Suprapubic skin (tissue), 4 donors: ENCODE data around the gene KIDINS220. TPM values are rescaled to one million over a fixed set of nuclear protein-coding genes. Genes with fewer than 3 reads are reported as not detected.

ENCODE experiments used
- DNase-seq, 2 donors: peaks; one replicate each; pipeline ENCODE4 v3.0.0-alpha.2; 2019; ENCODE audit warnings: low spot score in 2 of 2
- H3K27ac ChIP-seq: fragments of 200-600 bp; sonication (generic); one replicate; pipeline ENCODE4 v1.5.1; 2019
- H3K27me3 ChIP-seq: fragments of 200-600 bp; sonication (generic); one replicate; pipeline ENCODE4 v1.5.1; 2019
- H3K36me3 ChIP-seq: fragments of 200-600 bp; sonication (generic); one replicate; pipeline ENCODE4 v1.5.1; 2019
- H3K4me1 ChIP-seq: fragments of 200-600 bp; sonication (generic); one replicate; pipeline ENCODE4 v1.5.1; 2019
- H3K4me3 ChIP-seq: fragments of 200-600 bp; sonication (generic); one replicate; pipeline ENCODE4 v1.5.1; 2019; ENCODE audit warnings: mild to moderate bottlenecking
- H3K9me3 ChIP-seq: fragments of 200-600 bp; sonication (generic); one replicate; pipeline ENCODE4 v1.5.1; 2019
- CTCF ChIP-seq, 2 donors: fragments of 200-600 bp in 1 of 2; fragments of 450-650 bp in 1 of 2; sonication (generic) in 1 of 2; IDR thresholded peaks; one replicate each; pipeline ENCODE4 v1.5.1; 2016 to 2019; ENCODE audit warnings: antibody characterized with exemption in 2 of 2, mild to moderate bottlenecking in 1 of 2, moderate library complexity in 1 of 2
- EP300 ChIP-seq: sonication (generic); formaldehyde crosslinking; IDR thresholded peaks from one replicate; pipeline ENCODE4 v1.6.1; 2017; ENCODE audit warnings: antibody characterized with exemption
- POLR2A ChIP-seq, 2 donors: fragments of 450-650 bp; IDR thresholded peaks; one replicate each; pipeline ENCODE4 v1.6.1; 2017; ENCODE audit warnings: antibody characterized with exemption in 2 of 2, mild to moderate bottlenecking in 2 of 2, moderate library complexity in 2 of 2
- POLR2AphosphoS5 ChIP-seq, 3 donors: sonication (generic); formaldehyde crosslinking; IDR thresholded peaks; one replicate each; pipeline ENCODE4 v1.6.1; 2017; ENCODE audit warnings: antibody characterized with exemption in 3 of 3
- WGBS: methylation state at CpG from one replicate; pipeline ENCODE4 v1.1.5; 2018; 5-methylcytosine and 5-hydroxymethylcytosine counted together
- total RNA-seq, 4 donors: library from RNA; depleted of rRNA; stranded (reverse); fragments of >200 nt; gene quantifications; one replicate each; pipeline ENCODE4 v1.1.0, GENCODE V29; 2016

Gene KIDINS220
- total RNA-seq, 4 donors from 2014 or later, result 44.7 to 100 (median 53.5) TPM

GRCh38 chr2:8853426-8853825 is 16.0 kb upstream of the KIDINS220 start:
- DNase-seq, result no peak
- Histone ChIP-seq H3K27ac (no peak overlapping the region), H3K4me1 (peaks cover 3% of the 10 kb centered on the region), H3K36me3 (no peaks in the 10 kb centered on the region), H3K27me3 (no peaks in the 10 kb centered on the region), H3K9me3 (no peaks in the 10 kb centered on the region), H3K4me3 (no peak overlapping the region)
- TF ChIP-seq POLR2A (IDR thresholded peaks at IDR 0.05) (no peak), CTCF (IDR thresholded peaks at IDR 0.05) (no peak), EP300 (no peak), POLR2AphosphoS5 (IDR thresholded peaks at IDR 0.05) (no peak)
- WGBS, result 94% methylated on average over 4 of the region's 4 CpGs

- peaks cover 3% of the 10 kb centered on the region for H3K4me1 ChIP-seq
- 37% methylated on average over 10 of the region's 10 CpGs for WGBS
- H3K36me3 ChIP-seq, result no peaks in the 10 kb centered on the region
- no peak for DNase-seq
- H3K4me3 ChIP-seq, result no peak overlapping the region
- H3K27ac ChIP-seq, result no peak overlapping the region
- TF ChIP-seq EP300, result no peak
- TF ChIP-seq POLR2A (IDR thresholded peaks at IDR 0.05), result no peak
- no peak for TF ChIP-seq CTCF (IDR thresholded peaks at IDR 0.05)
- TF ChIP-seq POLR2AphosphoS5 (IDR thresholded peaks at IDR 0.05), result no peak
- peaks cover 4% of the 10 kb centered on the region for H3K27me3 ChIP-seq
- H3K9me3 ChIP-seq, result no peaks in the 10 kb centered on the region
Observed at GRCh38 chr2:8851811-8852560, 14.6 kb upstream of the KIDINS220 start.

- WGBS, result 81% methylated on average over 8 of the region's 8 CpGs
- peaks cover 3% of the 10 kb centered on the region for H3K4me1 ChIP-seq
- H3K9me3 ChIP-seq, result no peaks in the 10 kb centered on the region
- H3K27ac ChIP-seq, result no peak overlapping the region
- H3K4me3 ChIP-seq, result no peak overlapping the region
- H3K36me3 ChIP-seq, result no peaks in the 10 kb centered on the region
- H3K27me3 ChIP-seq, result peaks cover 4% of the 10 kb centered on the region
- TF ChIP-seq POLR2AphosphoS5 (IDR thresholded peaks at IDR 0.05), result no peak
- no peak for TF ChIP-seq EP300
- TF ChIP-seq POLR2A (IDR thresholded peaks at IDR 0.05), result no peak
- TF ChIP-seq CTCF (IDR thresholded peaks at IDR 0.05), result no peak
- no peak for DNase-seq
Observed at GRCh38 chr2:8850845-8851487, 13.6 kb upstream of the KIDINS220 start.

GRCh38 chr2:8849327-8849726 is 11.9 kb upstream of the KIDINS220 start:
- TF ChIP-seq POLR2AphosphoS5 (IDR thresholded peaks at IDR 0.05) (no peak), CTCF (IDR thresholded peaks at IDR 0.05) (no peak), EP300 (no peak), POLR2A (IDR thresholded peaks at IDR 0.05) (no peak)
- Histone ChIP-seq H3K9me3 (no peaks in the 10 kb centered on the region), H3K27ac (no peak overlapping the region), H3K4me1 (peaks cover 3% of the 10 kb centered on the region), H3K4me3 (no peak overlapping the region), H3K27me3 (peaks cover 4% of the 10 kb centered on the region), H3K36me3 (no peaks in the 10 kb centered on the region)
- DNase-seq, result no peak
- 55% methylated on average over 4 of the region's 4 CpGs for whole genome bisulfite sequencing

- no peak for TF ChIP-seq POLR2A (IDR thresholded peaks at IDR 0.05)
- TF ChIP-seq EP300, result no peak
- no peak for TF ChIP-seq POLR2AphosphoS5 (IDR thresholded peaks at IDR 0.05)
- TF ChIP-seq CTCF (IDR thresholded peaks at IDR 0.05), result no peak
- no peaks in the 10 kb centered on the region for H3K9me3 ChIP-seq
- peaks cover 4% of the 10 kb centered on the region for H3K27me3 ChIP-seq
- H3K36me3 ChIP-seq, result no peaks in the 10 kb centered on the region
- WGBS, result 75% methylated on average over 7 of the region's 7 CpGs
- H3K27ac ChIP-seq, result no peak overlapping the region
- no peak overlapping the region for H3K4me3 ChIP-seq
- H3K4me1 ChIP-seq, result peaks cover 3% of the 10 kb centered on the region
- DNase-seq, result no peak
Observed at GRCh38 chr2:8848328-8849100, 11.1 kb upstream of the KIDINS220 start.
